ENCODE results near the gene SCFD2.
"Not testable (repeated sequence)": the region's sequence is repeated elsewhere in the genome, so short reads cannot be mapped to it uniquely, and the experiment has no call there.

Gene SCFD2

DNA sequence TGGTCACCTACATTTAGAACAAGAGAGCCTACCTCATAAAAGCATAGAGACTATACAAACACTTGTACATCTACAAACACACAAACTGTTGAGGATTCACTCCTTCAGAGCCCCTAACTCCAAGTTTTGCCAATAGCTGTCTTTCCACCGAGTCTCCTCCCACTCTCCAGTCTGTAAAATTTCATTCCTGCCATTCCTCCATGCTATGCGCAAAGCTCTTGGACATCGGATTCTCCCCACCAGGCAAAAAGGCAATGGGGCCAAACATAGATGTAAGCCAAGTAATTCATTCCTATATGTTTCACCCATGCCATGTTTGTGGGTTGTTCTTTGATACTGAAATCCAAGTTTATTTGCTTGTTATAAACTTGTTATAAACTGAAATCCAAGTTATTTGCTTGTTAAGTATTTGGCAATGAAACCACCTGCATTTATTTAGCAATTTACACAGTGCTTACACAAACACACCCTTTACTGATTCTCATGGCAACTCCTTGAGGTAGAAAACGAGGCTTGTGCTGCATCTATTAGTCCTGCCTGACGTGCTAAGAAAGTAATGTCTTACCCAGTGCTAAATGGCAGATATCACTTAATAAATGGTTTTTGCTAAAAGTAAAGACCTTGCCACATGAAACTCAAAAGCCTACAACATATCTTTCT lies 91.1 kb downstream of the SCFD2 start:
- TF ChIP-seq, protein P1, sequence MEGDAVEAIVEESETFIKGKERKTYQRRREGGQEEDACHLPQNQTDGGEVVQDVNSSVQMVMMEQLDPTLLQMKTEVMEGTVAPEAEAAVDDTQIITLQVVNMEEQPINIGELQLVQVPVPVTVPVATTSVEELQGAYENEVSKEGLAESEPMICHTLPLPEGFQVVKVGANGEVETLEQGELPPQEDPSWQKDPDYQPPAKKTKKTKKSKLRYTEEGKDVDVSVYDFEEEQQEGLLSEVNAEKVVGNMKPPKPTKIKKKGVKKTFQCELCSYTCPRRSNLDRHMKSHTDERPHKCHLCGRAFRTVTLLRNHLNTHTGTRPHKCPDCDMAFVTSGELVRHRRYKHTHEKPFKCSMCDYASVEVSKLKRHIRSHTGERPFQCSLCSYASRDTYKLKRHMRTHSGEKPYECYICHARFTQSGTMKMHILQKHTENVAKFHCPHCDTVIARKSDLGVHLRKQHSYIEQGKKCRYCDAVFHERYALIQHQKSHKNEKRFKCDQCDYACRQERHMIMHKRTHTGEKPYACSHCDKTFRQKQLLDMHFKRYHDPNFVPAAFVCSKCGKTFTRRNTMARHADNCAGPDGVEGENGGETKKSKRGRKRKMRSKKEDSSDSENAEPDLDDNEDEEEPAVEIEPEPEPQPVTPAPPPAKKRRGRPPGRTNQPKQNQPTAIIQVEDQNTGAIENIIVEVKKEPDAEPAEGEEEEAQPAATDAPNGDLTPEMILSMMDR (conservative IDR thresholded peaks at IDR 0.05; ENCODE audit: low read depth, low read length): no peak
- H3K4me3 ChIP-seq (ENCODE audit: low read length): no peak overlapping the region

DNA sequence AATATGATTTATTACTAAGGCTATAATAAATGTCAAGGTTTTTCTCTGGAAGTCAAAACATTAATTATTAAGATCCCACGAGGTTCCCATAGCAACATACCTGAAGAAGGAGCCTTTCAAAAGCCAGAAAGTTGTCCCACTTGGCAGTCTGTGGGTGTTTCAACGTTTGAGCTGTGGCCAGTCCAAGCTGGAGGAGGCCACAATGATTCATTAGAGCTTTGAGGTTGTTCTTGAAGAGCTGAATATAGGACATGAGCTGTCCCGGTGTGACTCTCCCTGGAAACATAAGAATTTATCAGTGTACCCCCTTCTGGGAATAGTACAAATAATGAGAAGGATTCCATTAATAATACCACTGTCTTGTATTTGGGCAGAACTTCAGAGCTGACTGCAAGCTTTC lies 92.1 kb downstream of the SCFD2 start:
- TF ChIP-seq, protein P1 (conservative IDR thresholded peaks at IDR 0.05; ENCODE audit: low read depth, low read length): no peak
- H3K4me3 ChIP-seq (ENCODE audit: low read length): no peak overlapping the region
- DNase-seq (ENCODE audit: low read depth): no peak

More for the DNA sequence above, 91.1 kb downstream of the SCFD2 start:
- DNase-seq (ENCODE audit: low read depth): no peak

DNA sequence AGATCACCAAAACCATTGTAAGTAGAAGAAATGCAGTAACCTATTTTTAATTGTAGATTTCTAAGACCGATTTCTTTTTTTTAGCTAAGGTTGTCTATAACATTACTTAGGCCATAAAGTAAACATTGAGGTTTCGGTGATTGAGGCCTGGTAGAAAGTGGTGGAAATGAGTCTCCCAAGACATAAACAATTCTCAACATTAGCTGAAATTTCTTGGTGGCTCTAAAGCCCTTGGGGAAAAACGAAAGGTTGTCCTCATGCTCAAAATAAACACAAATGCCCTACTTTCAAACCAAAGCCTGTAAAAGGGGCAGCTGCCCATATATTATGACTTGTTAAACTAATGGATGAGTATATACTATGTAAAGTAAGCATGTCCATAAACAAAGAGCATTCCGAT lies 98.8 kb downstream of the SCFD2 start:
- TF ChIP-seq, protein P1 (conservative IDR thresholded peaks at IDR 0.05; ENCODE audit: low read depth, low read length): no peak
- DNase-seq (ENCODE audit: low read depth): no peak
- H3K4me3 ChIP-seq (ENCODE audit: low read length): no peak overlapping the region

DNA sequence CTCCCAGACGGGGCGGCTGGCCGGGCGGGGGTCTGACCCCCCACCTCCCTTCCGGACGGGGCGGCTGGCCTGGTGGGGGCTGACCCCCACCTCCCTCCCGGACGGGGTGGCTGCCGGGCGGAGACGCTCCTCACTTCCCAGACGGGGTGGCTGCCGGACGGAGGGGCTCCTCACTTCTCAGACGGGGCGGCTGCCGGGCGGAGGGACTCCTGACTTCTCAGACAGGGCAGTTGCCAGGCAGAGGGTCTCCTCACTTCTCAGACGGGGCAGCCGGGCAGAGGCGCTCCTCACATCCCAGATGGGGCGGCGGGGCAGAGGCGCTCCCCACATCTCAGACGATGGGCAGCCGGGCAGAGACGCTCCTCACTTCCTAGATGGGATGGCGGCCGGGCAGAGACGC lies 109.9 kb downstream of the SCFD2 start:
- DNase-seq (ENCODE audit: low read depth); H3K4me3 ChIP-seq (ENCODE audit: low read length): not testable (repeated sequence)

DNA sequence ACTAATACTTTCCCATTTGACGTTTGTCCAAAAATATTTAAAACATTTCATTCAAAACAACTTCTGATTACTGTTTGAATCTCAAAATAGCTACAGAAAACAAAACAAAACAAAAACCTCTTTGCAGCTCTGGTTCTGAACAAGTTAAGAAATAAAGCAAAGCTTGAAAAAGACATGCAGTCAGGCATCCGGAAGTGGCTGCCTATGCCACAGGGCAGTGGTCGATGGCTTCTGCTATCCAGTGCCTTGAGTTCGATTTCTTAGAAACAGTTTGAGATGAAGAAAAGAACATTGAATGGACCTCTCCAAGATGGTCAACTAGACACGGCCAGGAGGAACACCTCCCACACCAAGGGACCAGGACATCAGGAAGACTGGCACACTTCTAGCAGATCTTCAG lies 125.3 kb downstream of the SCFD2 start:
- no peak overlapping the region for H3K4me3 ChIP-seq (ENCODE audit: low read length)
- no peak for DNase-seq (ENCODE audit: low read depth)
- TF ChIP-seq, protein P1 (conservative IDR thresholded peaks at IDR 0.05; ENCODE audit: low read depth, low read length): no peak

DNA sequence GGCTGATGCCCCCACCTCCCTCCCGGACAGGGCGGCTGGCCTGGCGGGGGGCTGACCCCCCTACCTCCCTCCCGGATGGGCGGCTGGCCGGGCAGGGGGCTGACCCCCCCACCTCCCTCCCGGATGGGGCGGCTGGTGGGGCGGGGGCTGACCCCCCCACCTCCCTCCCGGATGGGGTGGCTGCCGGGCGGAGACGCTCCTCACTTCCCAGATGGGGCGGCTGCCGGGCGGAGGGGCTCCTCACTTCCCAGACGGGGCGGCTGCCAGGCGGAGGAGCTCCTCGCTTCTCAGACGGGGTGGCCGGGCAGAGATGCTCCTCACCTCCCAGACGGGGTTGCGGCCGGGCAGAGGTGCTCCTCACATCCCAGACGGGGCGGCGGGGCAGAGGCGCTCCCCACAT lies 127.5 kb downstream of the SCFD2 start:
- not testable (repeated sequence) for DNase-seq (ENCODE audit: low read depth); H3K4me3 ChIP-seq (ENCODE audit: low read length)

DNA sequence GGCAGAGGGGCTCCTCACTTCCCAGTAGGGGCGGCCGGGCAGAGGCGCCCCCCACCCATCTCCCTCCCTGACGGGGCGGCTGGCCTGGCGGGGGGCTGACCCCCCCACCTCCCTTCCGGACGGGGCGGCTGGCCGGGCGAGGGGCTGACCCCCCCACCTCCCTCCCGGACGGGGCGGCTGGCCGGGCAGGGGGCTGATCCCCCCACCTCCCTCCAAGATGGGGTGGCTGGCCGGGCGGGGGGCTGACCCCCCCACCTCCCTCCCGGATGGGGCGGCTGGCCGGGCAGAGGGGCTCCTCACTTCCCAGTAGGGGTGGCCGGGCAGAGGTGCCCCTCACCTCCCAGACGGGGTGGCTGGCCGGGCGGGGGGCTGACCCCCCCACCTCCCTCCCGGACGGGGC lies 128.1 kb downstream of the SCFD2 start:
- not testable (repeated sequence) for DNase-seq (ENCODE audit: low read depth); H3K4me3 ChIP-seq (ENCODE audit: low read length)

DNA sequence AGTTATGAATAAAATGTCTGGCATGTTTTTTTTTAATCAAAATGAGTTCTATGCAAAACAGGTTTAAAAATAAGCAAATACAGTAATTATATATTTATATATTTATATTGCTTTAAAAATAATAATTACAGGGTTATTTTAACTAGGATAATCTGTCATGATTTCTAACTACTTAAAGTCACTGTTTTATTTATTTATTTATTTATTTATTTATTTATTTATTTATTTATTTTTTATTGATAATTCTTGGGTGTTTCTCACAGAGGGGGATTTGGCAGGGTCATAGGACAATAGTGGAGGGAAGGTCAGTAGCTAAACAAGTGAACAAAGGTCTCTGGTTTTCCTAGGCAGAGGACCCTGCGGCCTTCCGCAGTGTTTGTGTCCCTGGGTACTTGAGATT lies 129.2 kb downstream of the SCFD2 start:
- DNase-seq (ENCODE audit: low read depth): not testable (repeated sequence)

DNA sequence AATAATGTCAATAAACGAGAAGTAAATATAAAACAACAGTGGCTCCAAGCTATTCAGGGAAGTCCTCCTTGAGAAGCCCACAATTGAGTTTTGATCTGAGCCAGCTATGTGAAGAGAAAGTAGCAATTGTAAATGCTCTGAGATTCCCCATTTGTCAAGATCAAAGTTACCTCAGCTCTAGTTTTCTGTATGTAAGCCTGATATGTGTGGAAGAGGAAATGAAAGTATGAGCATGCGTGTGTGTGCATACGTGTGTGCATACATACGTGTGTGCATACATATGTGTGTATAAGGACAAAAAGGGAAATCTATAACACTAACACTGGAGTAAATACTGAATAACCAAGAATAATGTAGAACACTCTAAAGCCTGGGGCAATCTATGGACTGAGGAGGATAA lies 130.3 kb downstream of the SCFD2 start:
- DNase-seq (ENCODE audit: low read depth): no peak
- TF ChIP-seq, protein P1 (conservative IDR thresholded peaks at IDR 0.05; ENCODE audit: low read depth, low read length): no peak
- H3K4me3 ChIP-seq (ENCODE audit: low read length): no peak overlapping the region

More for the DNA sequence above, 129.2 kb downstream of the SCFD2 start:
- H3K4me3 ChIP-seq (ENCODE audit: low read length): not testable (repeated sequence)

Measured in retinal pigment epithelial cell (primary cell).